M059J (cell line): Measurements from ENCODE around the gene BMX. TPM values are rescaled to one million over a fixed set of nuclear protein-coding genes. Genes with fewer than 3 reads are reported as not detected.

Experiments
- DNase-seq: peaks from one replicate; pipeline ENCODE4 v3.0.0-alpha.2; 2012; ENCODE audit warnings: low read depth
- total RNA-seq: library from RNA; depleted of rRNA; stranded (reverse); fragments of >200 nt; shearing (Covaris generic); gene quantifications from 2 replicates; pipeline ENCODE4 v1.2.3, GENCODE V29; 2014

Gene BMX
- total RNA-seq, 1 experiment from 2014 or later, result not detected

DNA sequence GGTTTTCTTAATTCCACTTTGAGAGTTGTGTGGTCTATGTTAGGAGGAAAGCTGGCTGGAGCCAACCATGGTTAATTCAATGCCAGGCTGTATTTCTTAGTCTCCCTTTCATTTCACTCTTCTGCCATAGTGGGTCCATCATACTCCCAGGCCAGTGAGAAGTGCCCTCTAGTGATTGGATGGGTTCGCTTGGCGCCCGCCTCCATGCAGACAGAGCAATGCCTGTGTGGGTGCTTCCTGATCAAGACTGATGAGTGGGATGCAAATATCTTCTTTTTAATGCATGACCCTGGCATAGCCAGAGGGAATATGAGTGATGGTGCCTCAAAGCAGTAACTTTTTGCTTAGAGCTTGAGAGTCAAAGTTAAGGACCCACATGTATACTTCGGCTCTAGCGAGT lies 6.4 kb downstream of the BMX start:
- DNase-seq, result no peak

DNA sequence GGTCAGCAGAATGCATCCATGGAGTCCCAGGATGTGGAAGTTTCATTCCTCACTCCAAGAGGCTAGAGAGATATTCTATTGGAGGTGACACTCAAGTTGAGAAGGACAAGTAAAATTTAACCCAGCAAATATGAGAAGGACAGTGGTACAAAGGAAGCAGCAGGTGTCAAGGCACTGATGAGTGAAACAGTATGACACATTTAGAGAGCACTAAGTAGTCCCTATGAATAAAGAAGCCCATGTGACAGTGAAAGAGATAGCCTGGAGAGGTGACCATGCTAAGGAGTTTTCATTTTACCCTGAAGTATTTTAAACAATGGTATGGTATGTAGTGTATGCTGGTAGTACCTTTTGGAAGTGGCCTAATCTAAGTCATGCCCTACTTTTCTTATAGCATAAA lies 9.2 kb downstream of the BMX start:
- no peak for DNase-seq

DNA sequence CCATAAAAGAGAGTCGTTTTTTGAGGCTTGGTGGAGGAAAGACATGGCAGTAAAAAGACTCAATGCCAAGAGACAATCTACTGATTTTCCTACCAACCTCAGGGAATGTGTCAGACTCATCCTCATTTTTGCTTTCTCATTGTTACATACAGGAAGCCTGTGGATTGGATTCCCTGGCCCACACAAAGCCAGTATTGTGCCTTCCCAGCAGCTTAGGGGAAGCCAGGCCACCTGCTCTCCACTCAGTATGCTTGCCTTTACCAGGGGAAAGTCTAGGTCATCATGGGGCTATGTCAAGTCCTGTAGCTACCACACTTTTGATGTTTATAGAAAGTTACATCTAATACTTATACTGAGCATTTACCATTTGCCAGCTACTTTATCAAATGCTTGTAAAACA lies 11.0 kb downstream of the BMX start:
- DNase-seq, result no peak

DNA sequence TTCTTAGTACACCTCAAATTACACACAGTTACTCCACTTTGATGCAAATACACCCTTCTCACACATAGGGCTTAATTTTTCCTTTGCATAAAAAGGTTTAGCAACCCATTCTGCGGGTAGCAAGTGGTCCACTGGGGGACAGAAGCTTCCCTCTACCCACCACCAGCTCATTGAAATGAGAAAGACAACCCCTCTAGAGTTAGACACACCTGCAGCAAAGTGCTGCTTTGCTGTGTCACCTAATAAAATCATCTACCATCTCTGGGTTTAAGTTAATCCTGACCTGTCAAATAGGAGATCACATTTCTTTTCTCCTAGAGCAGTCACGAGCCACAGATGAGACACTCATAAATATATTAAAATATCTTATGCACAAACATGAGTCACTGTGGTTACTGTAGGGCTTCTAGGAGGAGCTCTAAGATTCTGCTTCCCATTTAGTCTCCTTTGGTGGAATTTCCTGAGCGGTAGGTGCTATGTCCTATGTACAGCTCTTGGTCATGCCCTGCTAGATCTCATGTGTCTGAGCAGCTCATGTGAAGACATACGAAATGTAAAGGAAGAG lies 11.9 kb downstream of the BMX start:
- peak; percentile 54 for DNase-seq

DNA sequence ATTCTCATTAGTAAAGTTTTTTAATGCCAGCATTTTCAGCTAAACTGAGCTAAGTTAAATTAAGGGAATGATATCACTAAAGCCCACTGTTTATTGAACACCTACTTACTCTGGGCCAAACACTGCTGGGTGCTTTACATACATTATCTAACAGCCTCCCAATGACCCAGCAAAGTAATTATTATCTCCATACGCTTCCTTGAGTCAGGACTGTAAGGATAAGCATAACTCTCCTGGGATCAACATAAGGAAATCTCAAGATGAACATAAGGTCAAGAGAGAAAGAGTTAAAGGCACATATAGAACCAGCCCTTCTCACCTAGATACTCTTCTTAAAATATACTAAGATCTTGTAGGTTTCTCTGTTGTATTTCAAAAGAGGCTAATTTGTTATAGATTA lies 13.7 kb downstream of the BMX start:
- no peak for DNase-seq

DNA sequence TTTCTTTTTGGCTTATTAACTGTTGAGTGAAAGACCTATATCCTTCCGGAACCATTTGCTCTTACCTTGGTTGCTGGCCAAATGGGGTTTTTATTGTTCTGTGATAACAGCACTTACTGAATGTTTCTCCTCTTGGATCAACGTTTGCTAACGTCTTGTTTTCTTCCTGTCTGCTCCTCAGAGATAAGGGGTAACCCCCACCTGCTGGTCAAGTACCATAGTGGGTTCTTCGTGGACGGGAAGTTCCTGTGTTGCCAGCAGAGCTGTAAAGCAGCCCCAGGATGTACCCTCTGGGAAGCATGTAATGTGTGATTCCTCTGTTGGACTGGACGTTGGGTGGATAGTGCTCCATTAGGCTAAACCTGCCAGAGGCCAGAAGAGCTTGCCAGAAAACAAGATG lies 15.3 kb downstream of the BMX start:
- DNase-seq, result no peak

DNA sequence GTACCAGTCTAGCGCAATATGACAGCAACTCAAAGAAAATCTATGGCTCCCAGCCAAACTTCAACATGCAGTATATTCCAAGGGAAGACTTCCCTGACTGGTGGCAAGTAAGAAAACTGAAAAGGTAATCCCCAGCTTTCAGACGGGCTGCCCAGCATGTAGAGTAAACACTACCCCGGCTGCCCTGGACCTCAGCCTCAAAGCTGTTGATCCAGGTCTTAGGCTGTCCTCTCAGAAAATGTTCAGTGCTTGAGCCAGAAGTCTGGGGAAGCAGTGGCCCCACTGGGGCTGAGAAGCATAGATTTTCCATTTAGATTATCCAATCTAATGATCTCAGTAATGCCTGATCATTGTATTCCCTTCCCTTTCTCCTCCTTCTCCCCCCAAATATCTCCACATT lies 21.9 kb downstream of the BMX start:
- DNase-seq, result no peak

DNA sequence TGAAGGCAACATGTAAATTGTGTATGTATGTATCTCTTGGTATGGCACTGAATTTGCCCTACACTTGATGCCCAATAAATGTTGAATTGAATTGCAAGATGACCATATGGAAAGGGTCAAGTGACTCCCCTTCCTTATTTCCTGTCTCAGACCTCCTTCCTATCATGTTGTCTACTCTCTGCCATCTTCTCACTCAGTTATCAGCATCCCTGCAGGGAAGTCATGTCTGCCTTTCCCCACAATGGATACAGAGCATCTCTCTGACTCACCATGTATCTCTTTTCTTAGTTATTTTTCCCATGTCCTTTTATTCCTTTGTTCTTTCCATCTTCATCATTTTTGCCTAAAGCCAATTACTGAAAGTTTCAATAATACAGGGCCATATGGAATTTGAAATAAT lies 22.5 kb downstream of the BMX start:
- no peak for DNase-seq

DNA sequence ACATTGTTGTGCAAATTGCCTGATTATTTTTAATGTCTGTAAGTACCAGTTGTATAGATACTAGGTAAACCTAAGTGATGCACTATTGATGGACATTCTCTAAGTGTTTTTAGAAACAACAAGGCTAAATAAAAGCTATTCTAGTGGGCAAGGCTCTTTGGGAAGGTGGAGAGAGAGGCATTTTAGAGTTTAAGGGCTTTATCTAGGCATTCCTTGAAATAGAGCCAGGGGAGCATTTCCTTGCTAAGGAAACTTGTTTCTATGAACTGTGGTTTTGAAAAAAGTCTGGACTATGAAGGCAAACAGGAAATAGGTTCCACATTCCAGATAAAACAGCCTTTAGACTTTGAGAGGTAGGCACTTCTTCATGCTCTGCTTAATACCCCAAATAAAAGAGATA lies 23.8 kb downstream of the BMX start:
- DNase-seq, result peak; percentile 79

DNA sequence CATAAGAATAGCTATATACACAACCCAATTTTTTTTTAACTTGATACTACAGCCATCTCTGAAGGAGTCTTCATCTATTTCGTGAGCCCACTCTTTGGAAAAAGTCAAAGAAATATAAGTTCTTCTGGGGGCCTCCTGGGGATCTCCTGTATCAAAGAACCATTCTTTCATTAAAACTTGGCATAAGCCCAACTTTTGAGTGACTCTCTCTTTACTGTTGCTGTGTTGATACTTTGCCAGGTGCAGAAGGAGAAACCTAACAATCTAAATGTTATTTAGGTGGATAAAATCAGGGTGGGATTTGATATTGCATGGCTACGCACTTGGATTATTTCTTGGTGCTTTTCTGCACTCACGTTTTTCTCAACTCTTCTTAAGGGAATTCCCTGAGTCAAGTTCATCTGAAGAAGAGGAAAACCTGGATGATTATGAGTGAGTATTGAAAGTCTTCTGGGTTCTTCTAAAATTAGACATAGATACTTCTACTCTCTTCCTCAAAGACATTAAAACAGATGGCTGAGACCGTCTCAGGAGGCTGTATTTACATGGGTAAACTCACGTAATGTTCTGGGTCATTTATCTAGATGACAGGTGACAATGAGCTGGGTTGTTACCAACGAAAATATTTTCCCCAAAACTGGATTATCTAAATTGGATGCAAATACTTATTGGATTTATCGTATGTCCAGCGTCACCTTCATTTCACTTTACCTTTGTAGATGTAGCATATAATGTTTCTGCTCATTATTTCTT lies 25.2 kb downstream of the BMX start:
- DNase-seq, result peak; percentile 10

DNA sequence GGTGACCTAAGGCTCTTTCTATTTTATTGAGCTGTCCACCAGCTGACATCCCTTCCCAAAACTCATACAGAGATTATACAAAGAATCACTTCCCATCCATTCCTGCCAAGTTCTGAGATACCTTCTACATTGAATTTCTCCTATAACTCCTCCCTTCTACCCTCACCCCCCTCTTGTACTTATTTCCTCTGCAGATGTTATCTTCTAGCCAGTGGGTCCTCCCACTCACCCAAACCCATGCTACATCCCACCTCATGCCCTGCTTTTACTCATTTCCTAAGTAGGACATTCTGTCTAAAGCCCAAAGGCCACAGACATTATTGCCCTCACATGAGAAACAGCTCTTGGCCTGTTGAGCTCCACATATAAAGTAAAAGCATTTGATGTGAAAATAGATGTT lies 28.6 kb downstream of the BMX start:
- no peak for DNase-seq

DNA sequence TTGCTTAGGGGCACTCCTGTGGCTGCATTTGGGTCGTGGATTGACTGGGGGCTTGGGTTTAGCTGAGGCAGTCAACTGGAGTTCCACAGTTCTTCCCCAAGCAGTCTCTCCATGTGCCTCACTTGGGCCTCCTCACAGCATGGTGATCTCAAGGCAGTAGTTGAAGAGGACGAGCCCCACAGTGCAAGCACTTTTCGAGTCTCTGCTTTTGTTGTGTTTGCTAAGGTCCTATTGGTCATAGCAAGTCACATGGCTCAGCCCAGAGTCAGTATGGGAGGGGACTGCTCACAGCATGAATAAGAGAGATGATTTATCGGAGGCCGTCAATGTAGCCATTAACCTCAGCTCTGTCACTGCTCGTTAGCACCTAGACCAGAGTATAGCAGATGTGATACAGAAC lies 29.7 kb downstream of the BMX start:
- DNase-seq, result no peak

DNA sequence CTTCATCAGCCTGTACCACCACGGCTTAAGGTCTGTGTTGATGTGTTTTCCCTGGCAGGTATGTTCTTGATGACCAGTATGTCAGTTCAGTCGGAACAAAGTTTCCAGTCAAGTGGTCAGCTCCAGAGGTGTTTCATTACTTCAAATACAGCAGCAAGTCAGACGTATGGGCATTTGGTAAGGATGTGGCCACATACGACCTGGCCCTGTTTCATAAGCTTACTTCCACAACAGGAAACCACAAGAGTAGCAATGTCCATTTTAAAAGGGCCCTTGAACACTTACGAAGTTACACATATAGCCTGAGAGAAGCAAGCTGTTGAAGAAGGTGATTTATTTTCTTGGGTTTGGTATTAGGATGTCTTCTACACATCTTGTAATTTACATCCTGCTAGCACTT lies 46.1 kb downstream of the BMX start:
- peak; percentile 7 for DNase-seq

DNA sequence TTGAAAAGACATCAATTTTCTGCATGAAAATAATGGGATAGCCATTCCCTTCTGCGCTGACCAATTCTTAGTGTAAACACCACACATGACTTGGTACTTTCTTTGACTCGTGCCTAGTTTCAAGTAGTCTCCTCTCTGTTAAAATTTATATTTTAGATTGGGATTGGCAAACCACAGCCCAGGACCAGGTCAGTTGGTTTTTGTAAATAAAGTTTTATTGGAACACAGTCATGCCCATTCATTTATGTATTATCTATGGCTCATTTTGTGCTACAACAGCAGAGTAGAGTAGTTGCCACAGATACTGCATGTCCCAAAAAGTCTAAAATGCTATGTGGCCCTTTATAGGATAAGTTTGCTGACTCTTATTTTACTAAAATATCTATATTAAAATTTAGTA lies 46.7 kb downstream of the BMX start:
- DNase-seq, result no peak

DNA sequence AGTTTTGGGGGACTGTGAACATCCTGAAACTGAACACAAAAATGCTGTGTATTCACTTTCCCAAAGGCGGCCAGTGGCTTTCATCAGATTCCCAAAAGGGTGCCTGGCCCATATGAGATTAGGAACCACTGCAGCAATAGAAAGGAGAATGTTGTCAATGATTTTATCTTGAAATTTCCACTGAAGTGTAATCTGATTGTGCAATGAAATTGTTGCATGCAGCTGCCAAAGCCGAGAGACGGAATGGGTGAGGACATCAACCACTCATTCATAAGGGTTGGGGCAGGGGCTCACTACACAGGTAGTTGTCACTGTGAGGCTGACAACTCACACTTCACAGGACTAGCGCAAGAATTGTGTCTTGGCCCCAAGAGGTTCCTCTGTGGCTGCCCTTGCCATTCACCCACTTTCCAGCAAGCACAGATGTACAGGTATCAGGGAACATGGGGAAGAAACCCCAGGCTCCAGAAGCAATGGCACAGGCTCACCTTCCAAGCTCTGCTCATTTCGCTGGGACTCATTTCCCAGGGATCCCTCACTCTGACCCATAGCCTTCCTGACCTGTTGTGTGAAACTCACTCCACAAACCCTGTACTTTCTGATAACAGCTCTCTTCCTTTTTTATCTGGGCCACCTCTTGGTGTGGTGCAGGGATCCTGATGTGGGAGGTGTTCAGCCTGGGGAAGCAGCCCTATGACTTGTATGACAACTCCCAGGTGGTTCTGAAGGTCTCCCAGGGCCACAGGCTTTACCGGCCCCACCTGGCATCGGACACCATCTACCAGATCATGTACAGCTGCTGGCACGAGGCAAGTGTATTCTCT lies 48.8 kb downstream of the BMX start:
- DNase-seq, result no peak

DNA sequence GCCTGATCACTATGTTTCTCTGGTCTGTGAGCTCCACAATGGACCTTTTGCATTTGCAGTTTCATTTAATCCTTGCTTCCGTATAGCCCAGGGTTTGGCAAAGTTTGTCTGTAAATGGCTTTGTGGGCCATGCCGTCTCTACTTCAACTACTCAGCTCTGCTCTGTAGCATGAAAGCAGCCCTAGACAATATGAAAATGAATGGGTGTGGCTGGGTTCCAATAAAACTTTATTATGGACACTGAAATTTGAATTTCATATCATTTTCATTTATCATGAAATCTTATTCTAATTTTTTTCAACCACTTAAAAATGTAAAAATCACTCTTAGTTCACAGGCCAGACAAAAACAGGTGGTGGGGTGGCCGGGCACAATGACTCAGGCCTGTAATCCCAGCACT lies 58.6 kb downstream of the BMX start:
- no peak for DNase-seq

DNA sequence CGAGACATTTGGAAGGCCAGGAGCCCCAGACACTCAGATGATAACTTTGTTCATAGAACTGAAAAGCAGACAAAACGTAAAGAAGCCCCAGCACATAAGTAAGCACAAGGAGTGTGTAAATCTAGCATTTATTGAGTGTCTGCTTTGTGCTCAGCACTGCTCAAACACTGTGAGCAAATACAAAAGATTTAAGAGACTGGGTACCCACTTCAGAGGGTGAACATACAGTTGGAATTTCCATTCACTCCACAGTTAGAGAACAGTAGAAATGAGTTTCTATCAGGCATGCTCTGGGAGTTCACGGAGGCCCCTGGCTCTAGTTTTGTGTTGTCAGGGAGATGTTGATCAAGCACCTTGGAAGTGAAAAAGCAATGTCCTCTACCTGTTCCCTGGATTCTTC lies 60.3 kb downstream of the BMX start:
- no peak for DNase-seq

DNA sequence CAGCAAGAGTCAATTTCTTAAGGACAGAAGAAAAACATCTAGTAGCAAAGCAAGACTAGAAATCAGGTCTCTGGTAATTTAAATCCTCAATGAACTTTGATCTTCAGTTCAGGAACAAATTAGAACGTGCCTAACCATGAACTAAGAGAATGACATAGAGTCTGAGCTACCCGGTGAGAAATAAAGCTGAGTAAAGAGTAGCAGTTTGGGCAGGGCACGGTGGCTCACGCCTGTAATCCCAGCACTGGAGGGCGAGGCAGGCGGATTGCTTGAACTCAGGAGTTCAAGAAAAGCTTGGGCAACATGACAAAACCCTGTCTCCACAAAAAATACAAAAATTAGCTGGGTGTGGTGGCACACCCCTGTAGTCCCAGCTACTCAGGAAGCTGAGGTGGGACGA lies 62.4 kb downstream of the BMX start:
- no peak for DNase-seq

DNA sequence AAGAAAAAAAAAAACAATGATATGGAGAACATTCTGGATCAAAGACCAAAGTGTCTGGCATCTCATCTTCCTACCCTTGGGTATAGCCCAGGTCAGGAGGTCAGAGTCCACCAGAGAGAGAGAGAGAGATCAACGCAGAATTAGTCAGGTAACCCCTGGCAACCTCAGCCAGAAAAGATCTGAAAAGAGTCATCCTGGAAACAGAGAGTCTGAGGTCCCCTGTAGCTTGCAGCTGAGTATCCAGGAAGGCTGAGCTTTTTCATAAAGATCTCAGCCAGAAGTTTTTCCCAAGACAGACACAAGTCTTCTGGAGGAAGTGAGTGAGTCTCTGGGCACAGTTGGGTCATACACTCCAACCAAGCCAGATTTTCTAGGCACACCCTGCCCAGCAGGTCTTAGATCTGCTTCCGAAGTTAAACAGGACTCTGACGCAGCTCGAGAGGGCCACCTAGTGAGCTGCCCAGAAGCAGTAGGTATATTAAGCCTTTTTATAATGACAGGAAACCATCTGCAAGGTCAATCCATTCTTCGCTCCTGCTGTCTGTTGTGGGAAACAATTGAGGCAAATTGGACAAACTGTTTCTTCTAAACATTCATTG lies 64.5 kb downstream of the BMX start:
- DNase-seq, result peak; percentile 63

DNA sequence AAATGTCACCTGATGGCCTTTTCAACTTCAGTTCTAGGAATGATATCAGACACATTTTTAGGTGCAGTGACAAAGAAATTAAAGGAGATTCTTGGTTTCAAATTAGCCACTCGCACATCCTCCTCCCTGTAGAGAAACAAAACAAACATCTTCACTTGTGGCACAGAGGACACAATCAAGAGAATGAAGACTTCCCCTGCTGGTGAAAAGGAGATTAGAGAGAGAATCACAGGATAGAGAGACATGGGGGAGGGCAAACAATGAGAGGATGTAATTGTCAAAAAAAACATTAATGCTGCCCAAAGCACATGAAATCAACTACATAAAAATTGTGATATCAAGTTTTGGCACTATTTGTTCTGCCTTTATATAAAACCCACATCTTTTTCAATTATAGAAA lies 65.6 kb downstream of the BMX start:
- peak; percentile 14 for DNase-seq

DNA sequence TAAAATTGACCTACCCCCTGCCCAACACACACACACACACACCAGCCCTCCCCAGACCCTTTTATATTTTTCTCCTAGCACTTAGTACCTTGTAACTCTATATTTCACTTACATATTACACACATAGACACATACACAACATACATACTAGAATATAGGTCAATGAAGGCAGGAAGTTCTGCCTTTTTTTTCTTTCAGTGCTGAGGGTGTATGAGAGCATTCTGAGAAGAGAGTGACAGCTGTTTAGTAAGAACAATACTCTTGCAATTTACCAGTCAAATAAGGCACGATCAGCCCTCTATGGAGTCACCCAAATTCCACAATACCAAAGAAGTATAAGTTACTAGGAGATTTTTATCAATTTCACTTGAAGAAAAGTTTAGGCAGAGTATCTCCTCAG lies 66.7 kb downstream of the BMX start:
- DNase-seq, result no peak

DNA sequence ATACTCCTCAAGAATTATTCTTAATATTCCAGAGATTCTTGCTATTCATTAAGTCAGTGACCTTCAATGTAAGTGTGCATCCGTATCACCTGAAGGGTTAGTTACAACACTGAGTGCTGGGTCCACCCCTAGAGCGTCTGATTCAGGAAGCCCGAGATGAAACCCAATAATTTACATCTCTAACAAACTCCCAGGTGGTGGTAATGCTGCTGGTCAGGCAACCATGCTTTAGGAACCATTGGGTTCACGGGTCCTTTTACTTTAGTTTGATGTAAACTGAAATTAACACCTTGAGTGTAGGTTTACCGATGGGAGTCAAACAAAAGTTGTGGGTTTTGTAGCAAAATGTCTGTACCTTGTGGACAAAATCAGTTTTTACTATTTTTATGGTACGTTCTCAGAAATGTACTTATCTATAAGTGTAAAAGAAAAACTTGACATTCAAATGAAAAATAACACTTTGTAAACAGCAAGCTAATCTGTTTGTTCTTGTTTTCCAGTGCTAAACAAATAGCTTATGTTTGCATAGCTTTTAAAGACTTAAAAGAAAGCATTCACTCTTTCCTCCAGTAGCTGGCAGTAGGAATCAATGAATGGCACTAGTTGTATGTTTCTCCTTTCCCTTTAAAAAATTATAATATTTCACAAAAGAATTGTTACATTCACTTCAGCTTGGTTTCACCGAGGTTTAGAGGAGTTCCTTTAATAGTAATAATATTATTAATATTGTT lies 67.4 kb downstream of the BMX start:
- peak; percentile 34 for DNase-seq
